GM12891 (cell line): ENCODE data around the gene CAPN10.

Experiments
- DNase-seq: peaks from one replicate; pipeline ENCODE4 v3.0.0; 2011; ENCODE audit warnings: low spot score; ENCODE audit not compliant: insufficient read length
- FAIRE-seq: peaks from 2 replicates; lab custom pipeline; 2011; peaks lifted over from hg19 to GRCh38; lab: Jason Lieb, UNC
- PAX5 ChIP-seq: IDR thresholded peaks from 2 replicates; pipeline ENCODE4 v1.6.1; 2011; ENCODE audit warnings: low read length, moderate library complexity, mild to moderate bottlenecking; ENCODE audit not compliant: insufficient read depth, severe bottlenecking
- POLR2A ChIP-seq: IDR thresholded peaks from 2 replicates; pipeline ENCODE4 v1.6.1; 2011; ENCODE audit warnings: low read depth, low read length, control low read depth
- POLR2AphosphoS5 ChIP-seq: IDR thresholded peaks from 2 replicates; pipeline ENCODE4 v1.6.1; 2011; ENCODE audit warnings: low read depth, low read length, control low read depth
- POU2F2 ChIP-seq: IDR thresholded peaks from 2 replicates; pipeline ENCODE4 v1.6.1; 2011; ENCODE audit warnings: low read depth, mild to moderate bottlenecking, control low read depth, low read length, moderate library complexity
- SPI1 ChIP-seq: IDR thresholded peaks from 2 replicates; pipeline ENCODE4 v1.6.1; 2011; ENCODE audit warnings: low read depth, low read length, control low read depth
- TAF1 ChIP-seq: IDR thresholded peaks from 2 replicates; pipeline ENCODE4 v1.6.1; 2011; ENCODE audit warnings: low read depth, low read length, control low read depth

Gene CAPN10

GRCh38 chr2:240569523-240569997, 17.0 kb upstream of the CAPN10 start:
- no peak for TF ChIP-seq TAF1
- no peak for TF ChIP-seq SPI1
- no peak for TF ChIP-seq POLR2AphosphoS5
- TF ChIP-seq POLR2A: no peak
- TF ChIP-seq PAX5: no peak
- no peak for TF ChIP-seq POU2F2
- FAIRE-seq (no peak), DNase-seq (no peak)

- FAIRE-seq (no peak), DNase-seq (no peak)
- TF ChIP-seq POLR2AphosphoS5 (no peak), TAF1 (no peak), POLR2A (no peak), POU2F2 (no peak), SPI1 (no peak), PAX5 (no peak)
Measured at GRCh38 chr2:240569998-240570530, 16.5 kb upstream of the CAPN10 start.

GRCh38 chr2:240570531-240571313, 15.8 kb upstream of the CAPN10 start:
- DNase-seq (no peak), FAIRE-seq (no peak)
- TF ChIP-seq POLR2AphosphoS5 (no peak), POLR2A (no peak), POU2F2 (no peak), TAF1 (no peak), PAX5 (no peak), SPI1 (no peak)

DNA sequence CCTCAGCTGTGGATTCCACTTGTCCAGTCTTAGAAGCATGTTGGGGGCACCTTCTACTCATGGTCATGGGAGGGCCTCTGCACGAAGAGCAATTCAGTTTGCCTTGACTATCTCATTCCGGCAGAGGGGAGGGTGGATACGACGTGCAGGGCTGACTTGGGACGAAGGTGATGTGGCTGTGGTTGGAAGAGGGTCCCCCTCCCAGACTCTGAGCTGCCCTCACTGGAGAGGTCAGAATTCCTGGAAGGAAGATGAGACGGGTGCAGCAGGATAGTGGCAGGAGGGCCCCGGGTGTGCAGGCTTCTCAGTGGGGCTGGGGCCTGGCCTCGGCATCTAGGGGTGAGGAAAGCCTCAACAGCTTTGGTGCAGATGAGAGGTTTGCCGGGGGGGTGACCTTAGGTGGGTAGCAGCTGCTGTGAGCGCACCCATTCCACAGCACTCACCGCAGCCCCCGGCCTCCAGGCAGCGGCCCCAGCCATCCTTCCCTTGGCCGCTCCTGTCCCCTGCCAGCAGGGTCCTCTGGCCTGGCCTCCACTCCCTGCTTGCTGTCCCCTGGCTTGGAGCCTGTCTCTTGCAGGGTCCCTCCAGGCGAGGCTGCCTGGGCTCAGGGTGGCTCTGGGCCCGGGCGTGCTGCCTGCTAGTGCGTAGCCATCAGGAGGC, 15.1 kb upstream of the CAPN10 start:
- FAIRE-seq: no peak
- TF ChIP-seq POLR2A (no peak), POLR2AphosphoS5 (no peak), SPI1 (no peak), PAX5 (no peak), POU2F2 (no peak), TAF1 (no peak)
- DNase-seq: no peak

DNA sequence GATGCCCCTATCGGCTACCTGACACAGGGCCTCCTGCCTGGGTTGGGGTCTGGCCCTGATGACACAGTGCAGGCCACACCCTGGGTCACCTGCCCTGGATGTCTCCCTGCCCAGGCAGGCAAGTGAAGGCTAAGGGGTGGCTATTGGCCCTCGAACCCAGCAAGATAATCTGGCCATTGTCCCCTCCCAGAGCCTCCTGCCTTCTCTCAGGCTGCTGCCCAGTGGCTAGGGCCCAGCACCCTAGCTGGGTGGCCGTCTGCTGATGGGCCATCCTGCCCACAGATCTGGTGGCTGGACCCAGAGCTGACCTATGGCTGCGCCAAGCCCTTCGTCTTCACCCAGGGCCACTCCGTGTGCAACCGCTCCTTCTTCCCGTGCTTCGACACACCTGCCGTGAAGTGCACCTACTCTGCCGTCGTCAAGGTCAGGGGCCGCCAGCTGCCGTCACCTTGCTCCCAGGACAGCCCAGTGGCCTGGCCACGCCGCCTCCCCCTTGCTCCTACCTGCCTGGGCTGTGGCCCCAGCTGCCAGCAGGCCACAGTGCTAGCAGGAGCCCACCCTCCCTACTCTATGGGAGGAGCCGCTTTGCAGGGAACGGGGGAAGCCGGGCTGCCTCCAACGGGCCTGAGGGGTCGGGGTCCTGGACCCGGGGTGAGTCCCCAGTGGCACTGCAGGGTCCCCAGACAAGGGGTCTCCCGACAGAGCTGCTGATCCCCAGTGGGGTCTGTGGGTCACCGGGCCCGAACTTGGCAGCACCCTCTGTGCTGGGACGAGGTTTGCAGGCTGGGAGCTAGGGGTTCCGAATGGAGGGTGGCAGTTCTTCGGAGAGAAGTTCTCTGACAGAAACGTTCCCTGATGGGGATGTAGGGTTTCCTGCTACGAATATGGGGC, 14.1 kb upstream of the CAPN10 start:
- TF ChIP-seq SPI1: no peak
- TF ChIP-seq POLR2AphosphoS5: no peak
- TF ChIP-seq TAF1: no peak
- TF ChIP-seq POLR2A: no peak
- no peak for TF ChIP-seq PAX5
- no peak for TF ChIP-seq POU2F2
- FAIRE-seq (no peak), DNase-seq (no peak)

GRCh38 chr2:240573071-240573515, 13.4 kb upstream of the CAPN10 start:
- TF ChIP-seq POU2F2: no peak
- no peak for TF ChIP-seq SPI1
- no peak for TF ChIP-seq POLR2AphosphoS5
- no peak for TF ChIP-seq POLR2A
- TF ChIP-seq TAF1: no peak
- TF ChIP-seq PAX5: no peak
- DNase-seq (no peak), FAIRE-seq (no peak)

DNA sequence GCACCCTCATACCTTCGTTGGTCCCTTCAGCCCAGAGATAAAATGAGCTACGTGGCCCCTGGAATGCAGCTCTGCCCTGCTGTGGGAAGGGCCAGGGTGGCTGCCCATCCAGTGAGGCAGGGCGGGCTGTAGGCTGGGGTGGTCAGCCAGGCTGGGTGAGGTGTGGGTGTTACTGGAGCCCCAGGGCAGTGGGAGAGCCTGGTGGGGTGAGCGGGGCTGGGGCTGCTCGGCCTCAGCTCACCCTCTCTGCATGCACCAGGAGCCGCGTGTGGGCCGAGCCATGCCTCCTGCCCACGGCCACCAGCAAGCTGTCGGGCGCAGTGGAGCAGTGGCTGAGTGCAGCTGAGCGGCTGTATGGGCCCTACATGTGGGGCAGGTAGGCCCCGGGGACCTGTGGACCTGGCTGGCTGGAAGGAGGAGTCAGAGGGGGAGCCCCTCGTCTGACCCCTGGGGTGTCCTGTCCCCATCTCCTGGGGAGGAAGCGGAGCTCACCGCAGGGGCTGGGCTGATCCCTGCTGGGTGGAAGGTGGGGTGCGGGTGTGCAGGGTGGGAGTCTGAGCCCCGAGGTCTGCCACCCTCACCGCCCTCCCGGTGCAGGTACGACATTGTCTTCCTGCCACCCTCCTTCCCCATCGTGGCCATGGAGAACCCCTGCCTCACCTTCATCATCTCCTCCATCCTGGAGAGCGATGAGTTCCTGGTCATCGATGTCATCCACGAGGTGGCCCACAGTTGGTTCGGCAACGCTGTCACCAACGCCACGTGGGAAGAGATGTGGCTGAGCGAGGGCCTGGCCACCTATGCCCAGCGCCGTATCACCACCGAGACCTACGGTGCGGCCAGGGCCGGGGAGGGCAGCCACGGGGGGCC, 12.8 kb upstream of the CAPN10 start:
- DNase-seq (no peak), FAIRE-seq (no peak)
- no peak for TF ChIP-seq TAF1
- TF ChIP-seq POLR2AphosphoS5: no peak
- TF ChIP-seq SPI1: no peak
- no peak for TF ChIP-seq PAX5
